Skin of body (tissue), 2 donors: Measurements from ENCODE around the gene SNX7. TPM values are rescaled to one million over a fixed set of nuclear protein-coding genes. Genes with fewer than 3 reads are reported as not detected.

Experiments
- DNase-seq: peaks from one replicate; lab custom pipeline; 2025; lab: John Stamatoyannopoulos, UW
- total RNA-seq: library from RNA; depleted of rRNA; stranded (reverse); fragments of >200 nt; gene quantifications from one replicate; pipeline ENCODE4 v1.2.3, GENCODE V29; 2014

SNX7 gene, protein sequence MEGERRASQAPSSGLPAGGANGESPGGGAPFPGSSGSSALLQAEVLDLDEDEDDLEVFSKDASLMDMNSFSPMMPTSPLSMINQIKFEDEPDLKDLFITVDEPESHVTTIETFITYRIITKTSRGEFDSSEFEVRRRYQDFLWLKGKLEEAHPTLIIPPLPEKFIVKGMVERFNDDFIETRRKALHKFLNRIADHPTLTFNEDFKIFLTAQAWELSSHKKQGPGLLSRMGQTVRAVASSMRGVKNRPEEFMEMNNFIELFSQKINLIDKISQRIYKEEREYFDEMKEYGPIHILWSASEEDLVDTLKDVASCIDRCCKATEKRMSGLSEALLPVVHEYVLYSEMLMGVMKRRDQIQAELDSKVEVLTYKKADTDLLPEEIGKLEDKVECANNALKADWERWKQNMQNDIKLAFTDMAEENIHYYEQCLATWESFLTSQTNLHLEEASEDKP
- 32.5 TPM for total RNA-seq

DNA sequence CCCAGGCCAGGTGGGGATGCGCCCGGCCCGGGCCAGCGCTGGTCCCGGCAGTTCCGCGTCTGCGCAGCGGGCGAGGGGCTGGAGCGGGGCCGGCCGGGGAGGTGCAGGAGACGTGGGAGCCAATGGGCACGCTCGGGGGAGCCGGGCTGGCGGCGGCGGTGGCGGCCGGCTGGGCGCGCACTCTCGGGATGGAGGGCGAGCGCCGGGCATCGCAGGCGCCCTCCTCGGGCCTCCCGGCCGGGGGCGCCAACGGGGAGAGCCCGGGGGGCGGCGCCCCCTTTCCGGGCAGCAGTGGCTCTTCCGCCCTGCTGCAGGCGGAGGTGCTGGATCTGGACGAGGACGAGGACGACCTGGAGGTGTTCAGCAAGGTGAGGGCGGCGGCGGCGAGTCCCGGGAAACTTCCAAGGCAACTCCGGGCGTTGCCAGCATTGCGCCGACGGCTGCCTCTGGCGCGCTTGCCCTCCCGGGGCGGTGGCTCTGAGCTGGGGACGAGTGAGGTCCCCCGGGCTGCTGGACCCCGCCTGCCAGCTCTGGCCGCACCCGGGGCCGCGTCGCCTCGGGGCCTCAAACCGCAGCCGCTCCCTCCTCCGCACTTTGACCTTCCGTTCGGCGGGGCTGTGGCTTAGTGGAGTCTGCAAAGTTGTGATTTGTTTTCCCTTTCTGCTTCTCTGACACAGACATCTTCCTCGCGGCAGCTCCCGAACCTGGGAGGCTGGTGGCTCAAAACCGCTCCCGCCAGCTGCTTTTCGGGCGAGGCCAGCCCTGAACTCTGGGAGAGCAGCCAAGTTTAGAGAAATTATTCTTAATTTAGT, at the start of gene SNX7:
SNX7 (plus strand) TSS at position 178 of the 812 bp plus-strand sequence; CDS start at position 189, 11 bp downstream.
- DNase-seq: no peak

DNA sequence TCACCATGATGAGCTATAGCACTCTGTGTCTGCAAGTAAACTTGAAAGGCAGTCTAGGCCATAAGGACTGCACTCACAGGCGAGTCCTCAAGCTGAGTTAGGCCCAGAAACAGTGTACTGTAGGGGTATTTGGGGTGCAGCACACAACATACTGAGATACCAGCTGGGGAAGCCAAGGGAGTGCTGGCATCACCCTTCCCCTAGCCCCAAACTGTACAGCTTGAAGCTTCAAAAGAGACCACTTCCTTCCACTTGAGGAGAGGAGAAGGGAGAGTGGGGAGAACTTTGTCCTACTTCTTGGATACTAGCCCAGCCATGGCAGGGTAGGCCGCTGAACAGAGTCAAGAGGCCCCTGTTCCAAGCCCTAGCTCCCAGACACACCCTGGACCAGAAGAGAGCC, 24.2 kb upstream of the SNX7 start:
- DNase-seq: no peak

DNA sequence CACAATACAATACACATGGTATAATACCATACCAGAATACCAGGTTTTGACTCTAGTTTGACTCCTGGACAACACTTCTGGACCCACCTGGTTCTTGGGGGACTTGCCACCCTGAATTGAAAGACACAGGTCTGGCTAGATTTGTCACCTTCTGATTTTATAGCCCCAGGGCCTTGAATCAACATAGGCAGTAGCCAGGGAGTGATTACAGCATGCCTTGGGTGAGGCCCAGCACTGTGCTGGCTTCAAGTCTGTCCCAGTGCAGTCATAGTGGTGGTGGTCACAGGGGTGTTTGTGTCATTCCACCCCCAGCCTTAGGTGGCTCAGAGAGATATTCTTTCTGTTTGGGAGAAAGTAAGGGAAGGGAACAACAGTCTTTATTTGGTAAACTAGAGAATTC, 23.3 kb upstream of the SNX7 start:
- no peak for DNase-seq

DNA sequence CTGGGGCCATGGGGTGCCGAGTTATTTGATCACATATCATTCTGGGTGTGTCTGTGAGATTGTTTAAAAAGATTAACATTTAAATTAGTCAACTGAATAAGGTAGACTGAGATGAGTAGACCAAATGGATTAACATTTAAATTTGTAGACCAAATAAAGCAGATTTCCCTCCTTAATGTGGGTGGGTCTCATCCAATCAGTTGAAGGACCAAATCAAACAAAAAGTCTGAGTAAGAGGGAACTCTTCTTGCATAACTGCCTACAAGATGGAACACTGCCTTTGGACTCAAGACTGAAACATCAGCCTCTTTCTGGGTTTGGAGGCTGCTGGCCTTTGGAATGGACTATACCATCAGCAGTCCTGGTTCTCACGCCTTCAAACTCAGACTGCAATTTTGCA, 17.0 kb upstream of the SNX7 start:
- DNase-seq: no peak

DNA sequence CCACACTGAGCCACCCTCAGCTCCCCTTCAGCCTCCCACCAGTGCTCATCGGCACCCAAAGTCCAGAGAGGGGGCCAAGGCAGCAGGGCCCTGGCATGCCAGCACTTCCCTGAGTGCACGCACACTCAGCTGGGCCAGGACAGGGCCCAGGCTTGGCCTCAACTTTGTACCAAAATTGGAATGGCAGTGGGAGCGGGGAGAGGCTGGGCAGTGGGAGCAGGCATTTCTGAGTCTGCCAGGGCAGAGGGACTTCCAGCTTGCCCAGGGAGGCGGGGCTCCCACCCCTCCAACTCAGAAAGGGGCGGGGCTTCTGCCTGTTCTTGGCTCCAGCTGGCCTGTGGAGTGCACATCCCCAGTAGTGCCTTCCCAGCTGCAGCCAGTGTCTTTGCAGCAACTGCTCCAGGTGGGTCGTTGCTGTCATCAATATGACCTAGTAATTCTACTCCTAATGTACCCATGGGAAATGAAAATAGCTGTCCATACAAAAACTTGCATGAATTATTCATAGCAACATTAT, 10.3 kb upstream of the SNX7 start:
- no peak for DNase-seq

DNA sequence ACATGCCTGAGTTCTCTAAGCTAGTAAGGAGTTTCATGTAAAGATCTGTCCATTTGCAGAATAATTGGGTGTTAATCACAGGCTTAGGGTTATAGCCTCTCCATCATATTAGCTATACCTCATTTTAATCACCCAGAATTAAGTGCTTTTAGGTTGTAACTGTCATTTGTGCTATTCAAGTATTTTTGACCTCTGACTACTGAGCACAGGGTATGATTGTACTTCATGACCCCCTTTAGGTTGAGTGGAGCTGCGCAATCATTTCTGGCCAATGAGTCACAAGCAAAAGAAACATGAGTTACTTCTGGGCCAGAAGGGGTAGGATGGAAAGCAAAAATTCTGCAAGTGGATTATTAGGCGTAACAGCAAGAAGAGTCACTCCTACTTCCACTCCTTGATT, 8.4 kb upstream of the SNX7 start:
- DNase-seq: no peak

DNA sequence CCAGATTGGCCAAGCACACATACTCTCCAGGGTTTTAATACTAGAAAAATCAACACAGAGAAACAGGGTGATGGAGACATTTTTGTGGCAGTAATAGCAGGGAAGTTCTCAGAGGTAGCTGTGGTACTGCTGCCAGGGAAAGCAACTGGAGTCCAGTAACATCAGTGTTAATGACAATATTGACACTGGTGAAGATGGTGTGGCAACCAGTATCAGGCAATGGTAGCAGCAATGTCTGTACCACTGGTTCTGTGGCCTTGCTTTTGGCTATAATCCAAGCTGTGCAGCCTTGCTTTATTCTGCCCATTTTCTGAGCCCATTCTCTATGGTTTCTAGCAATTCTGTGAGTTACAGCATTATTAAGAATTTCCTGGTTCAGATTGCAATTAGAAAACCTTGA, 1.6 kb upstream of the SNX7 start:
- no peak for DNase-seq

DNA sequence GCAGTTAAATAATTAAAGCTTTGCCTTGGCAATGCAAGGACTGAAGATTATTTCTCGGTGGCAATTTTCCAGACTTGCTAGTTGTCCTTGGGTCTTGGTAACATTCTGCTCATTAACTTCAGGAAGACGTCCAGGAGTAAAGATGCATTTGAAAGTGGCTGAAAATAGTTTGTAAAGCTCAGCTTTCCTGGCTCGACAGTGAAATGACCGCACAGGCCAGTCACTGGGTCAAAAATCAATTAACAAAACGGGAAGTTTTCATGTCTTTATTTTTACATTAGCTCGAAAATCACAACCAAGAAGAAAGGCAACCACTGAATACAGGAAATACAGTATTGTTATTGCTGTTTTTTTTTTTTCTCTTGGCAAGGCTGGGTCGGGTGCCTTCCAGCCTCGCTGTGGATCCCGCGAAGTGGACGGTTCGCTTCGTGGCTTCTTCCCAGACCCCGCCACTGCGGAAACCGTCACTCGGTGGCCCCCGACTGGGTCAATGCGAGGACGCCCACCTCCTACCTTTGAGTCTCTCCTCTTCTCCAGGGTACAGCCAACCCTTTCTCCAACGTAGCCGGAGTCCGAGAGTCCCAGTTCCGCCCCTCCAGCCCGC, 479 bp upstream of the SNX7 start:
- peak; percentile 13 for DNase-seq

DNA sequence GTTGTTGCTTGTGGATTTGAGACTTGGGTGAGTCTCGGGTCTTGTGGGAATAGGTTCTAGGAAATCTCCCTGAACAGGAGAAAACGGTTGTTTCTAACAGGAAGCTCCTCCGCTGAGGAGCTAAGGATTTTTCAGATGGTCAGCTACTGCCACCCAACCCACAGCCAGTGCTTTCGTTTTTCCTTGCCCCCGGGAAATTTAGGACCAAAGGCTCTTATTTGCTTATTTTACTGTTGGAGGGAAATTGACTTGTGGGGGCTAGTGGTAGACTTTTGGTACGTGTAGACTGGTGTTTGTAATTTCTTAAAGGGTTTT, 792 bp downstream of the SNX7 start:
- DNase-seq: no peak

DNA sequence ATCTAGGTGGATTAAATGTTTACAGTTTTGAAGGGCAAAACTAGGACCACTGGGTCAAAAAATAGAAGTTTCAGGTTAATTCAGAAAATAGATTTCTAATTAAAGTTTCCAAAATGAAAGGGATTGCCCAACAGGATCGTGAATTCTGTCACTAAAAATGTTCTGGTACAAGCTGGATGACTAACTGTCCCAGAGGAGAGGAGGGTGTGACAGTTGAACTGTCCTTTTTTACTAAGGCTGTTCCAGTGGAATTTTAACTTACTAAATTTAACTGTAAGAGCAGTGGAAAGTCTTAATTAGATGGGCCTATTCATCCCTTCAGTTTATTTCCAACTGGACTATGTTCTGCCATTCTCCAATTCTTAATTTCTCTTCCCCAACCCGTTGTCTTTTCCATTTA, 7.2 kb downstream of the SNX7 start:
- DNase-seq: no peak

DNA sequence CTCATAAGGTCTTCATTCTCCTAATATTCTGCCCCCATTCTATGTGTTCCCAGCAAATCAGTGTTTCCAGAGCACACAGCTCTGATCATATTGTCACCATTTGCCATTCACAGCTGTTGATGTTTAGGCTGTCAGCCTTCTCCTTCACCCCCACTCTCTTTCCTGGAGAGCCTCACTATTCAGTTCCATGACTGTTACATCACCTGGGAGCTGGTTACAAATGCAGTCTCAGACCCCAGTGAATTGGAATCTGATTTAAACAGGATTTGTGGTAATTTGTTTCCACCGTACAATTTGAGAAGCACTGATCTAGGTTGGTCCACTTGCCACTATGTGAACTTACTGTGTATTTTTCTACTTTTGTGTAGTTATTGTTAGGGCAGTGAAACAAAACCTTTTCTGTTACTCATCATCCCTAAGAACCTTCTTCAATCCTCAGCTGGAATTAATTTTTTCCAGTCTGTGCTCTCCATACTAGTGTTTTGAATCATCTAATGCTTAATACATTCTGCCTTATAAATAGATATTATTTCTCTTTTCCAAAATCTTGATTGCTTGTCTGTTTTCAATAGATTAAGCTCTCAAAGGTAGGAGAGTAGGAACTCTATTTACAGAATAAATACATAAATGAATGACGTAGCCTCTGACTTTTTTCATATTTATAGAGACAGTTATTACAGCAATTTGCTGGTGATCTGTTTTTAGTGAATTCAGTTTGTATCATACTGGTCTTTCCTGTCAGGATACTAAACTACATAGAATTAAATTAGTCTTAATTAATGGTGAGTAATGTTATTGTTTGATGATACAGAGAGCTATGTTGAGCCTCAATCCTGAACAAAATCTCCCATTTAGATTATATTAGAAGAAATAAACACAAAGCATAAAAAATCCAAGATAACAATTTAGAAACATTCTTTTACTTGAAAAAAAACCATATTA, 8.1 kb downstream of the SNX7 start:
- DNase-seq: no peak

DNA sequence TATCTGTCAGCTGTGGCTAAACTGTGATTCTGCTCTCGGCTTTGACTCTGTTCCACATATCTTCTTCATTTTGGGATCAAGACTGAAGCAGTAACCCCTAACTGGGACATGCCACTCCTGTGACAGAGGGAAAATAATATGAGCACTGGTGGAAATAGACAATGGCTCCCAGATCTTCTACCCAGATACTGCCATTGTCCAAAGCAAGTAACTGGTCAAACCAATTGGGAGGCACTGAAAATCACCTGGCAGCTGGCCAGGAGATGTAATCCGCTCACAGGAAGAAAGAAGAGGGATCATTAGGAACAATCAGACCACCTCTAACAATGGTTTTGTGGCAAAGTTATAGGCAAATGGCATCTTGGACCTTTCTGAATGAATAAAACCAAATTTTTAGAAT, 10.7 kb downstream of the SNX7 start:
- no peak for DNase-seq

DNA sequence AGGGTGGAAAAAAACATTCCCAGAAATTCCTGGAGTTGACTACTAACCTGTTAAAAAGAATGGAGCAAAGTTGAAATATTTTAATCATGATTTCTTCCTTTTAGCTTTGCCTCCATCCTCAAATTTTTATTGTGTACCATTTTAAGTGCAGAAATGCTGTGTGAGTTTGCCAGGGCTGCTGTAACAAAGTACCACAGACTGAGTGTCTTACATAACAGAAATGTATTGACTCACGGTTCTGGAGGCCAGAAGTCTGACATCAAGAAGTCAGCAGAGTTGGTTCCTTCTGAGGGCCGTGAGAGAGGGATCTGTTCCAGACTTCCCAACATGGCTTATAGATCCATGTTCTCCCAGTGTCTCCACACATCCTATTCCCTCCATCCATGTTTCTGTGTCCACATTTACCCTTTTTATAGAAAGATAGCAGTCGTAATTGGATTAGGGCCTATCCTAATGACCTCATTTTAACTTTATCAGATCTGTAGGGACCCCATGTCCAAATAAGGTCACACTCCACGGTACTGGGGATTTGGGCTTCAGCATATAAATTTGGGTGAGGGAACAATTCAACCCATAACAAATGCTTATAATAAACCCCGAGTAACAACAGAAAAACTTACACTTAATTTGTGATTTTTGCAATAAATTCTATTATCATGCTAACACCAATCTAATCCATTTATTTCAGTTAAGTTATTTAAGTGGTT, 12.7 kb downstream of the SNX7 start:
- no peak for DNase-seq

DNA sequence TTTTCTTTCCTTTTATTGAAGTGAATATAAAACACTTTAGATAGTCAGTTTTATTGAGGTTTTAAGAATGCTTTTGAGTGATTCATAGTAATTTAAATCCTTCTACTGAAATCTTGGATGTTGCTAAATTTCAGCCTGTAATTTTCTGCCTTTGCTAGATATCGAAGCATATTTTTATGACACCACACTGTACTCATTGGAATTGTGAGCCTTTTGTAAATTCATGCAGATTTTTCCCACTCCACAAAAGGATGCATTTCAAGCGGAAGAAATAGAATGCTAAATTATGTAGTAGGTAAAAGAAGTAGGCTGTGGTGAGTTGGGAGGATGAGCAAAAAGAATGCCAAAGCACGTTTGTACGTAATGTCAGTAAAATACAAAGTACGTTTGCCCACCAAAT, 13.8 kb downstream of the SNX7 start:
- DNase-seq: no peak

DNA sequence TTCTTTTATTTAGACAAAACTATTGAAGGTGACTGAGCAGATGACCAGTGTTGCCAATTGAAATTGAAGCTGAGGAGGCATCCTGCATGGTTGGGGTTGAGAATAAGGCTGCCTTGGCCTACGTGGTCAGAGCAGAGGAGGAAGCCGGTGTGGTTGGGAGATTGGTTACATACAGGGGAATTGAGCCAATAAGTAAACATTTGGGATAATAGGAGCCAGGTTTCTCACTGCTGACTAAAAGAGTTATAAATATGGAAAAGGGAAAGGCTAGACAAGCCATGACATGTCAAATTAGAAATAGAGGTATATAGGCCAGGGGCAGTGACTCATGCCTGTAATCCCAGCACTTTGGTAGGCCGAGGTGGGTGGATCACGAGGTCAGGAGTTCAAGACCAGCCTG, 15.8 kb downstream of the SNX7 start:
- no peak for DNase-seq

DNA sequence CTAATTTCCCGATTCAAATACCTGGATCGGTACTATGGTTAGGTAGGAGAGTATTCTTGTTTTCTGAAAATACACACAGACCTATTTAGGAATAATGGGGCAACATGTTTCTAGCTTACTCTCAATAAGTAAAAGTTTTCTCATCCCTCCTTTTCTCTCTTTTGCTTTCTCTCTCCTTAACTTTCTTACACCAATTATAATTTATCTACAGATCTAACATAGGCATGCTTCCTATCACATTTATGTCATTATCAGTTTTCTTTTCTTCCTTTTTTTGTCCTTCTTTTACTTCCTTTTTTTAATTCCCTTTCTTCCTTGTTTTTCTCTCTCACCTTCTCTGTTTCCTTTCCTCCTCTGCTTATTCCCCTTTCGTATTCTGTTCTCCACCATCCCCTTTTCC, 20.3 kb downstream of the SNX7 start:
- DNase-seq: no peak

DNA sequence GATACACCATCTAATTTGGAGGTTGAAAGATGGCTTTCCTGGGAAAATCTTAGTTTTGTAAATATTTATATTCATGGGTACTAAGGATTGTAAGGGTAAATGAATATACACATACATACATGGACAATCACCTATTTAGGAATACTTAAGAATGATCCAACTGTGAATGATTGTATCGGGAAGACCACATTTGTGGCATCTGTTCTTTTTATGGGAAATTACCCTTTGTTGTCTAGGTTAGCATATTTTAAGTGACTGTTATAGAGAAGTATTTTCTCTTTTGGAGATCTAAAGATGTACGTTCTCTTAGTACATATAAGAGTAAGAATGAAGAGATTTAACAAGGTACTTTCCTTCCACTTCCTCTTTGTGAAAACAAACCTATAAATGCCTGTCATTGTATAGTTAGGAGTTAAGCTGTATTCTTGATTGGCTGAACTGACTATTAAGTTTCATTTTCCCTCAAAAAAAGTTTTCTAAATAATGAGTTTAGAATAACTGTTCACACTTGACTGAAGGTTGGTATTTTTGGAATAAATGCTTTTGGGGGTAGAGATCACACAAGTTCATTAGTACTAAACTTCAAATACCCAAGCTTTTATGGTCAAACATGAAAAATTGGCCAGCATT, 26.7 kb downstream of the SNX7 start:
- no peak for DNase-seq

DNA sequence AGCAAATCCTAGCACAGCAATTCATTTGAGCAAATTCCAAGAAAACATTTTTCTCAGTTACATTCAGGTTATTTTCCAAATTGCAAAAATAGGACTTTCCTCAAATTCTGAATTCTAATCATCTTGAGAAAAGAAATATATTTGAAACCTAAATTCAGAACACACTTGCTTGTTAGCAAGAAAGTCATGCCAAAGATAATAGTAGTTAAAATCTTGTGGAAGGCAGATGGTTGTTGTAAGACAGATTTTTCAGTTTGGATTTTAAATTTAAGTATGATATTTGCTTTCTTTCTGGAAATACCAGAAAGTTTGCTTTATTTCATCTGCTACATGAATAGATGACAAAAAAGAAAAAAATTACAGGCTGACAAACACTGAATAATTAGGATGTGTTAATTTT, 29.1 kb downstream of the SNX7 start:
- no peak for DNase-seq

DNA sequence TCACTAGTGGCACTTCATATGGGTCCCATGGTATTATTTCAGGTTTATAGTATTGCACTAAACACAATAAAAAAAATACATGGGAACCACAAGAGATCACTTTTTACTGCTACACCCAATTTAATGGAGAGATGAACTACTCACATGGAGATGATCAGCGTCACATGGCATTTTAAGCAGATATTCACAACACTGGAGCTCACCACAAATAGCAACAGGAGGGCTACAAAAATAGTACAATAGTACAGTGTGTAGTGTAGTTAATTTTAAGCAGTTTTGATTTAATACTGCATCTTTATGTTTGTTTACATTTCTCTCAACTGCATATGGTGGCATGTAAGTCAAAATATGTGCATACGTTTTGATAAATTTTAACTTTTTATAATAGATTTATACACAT, 31.0 kb downstream of the SNX7 start:
- DNase-seq: no peak

DNA sequence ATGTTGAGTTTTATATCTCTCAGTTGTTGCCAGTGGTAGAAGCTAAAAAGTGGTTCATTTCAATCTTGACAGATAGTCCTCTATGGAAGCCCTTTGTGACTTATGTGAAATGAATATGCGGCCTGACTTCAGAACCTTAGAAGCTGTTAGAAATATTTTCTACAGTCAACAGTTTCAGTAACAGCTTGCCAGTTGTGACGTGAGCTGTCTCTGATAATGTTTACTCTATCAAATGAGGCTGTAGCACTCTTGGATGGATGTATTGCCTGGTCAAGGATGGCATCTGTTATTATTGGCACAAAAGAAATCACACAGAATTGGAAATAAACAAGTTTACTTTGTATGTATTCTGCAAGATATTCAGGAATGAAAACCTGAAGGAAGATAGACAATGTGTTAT, 31.9 kb downstream of the SNX7 start:
- no peak for DNase-seq
